Measurements from ENCODE around the gene DPP3. TPM values are rescaled to one million over a fixed set of nuclear protein-coding genes. Genes with fewer than 3 reads are reported as not detected.
"Not testable (repeated sequence)": the region's sequence is repeated elsewhere in the genome, so short reads cannot be mapped to it uniquely, and the experiment has no call there.

The DPP3 gene
- total RNA-seq, 4 donors from 2014 or later, result 17.8 to 33.3 (median 20.2) TPM

GRCh38 chr11:66531841-66532240, 51.6 kb downstream of the DPP3 start:
- no peaks in the 10 kb centered on the region for H3K27me3 ChIP-seq
- no peak for DNase-seq (ENCODE audit: extremely low spot score)
- H3K27ac ChIP-seq (replicated peaks in 1 of 4), result no peak overlapping the region
- no peaks in the 10 kb centered on the region for H3K4me1 ChIP-seq
- peaks cover 9 to 97% (median 63%) of the 10 kb centered on the region in 4 donors for H3K36me3 ChIP-seq
- H3K4me3 ChIP-seq, result no peak overlapping the region
- intact Hi-C loops (cut with DNase I), result no loop called here
- no peaks in the 10 kb centered on the region for H3K9me3 ChIP-seq
- TF ChIP-seq EP300 (IDR thresholded peaks at IDR 0.05) (no peak), POLR2AphosphoS5 (IDR thresholded peaks at IDR 0.05) (no peak), CTCF (IDR thresholded peaks at IDR 0.05) (no peak), POLR2A (IDR thresholded peaks at IDR 0.05; ENCODE audit: low read depth) (no peak)
- WGBS, result 88% methylated on average over 11 of the region's 11 CpGs

- H3K36me3 ChIP-seq, result peaks cover 9 to 96% (median 62%) of the 10 kb centered on the region in 4 donors
Measured at GRCh38 chr11:66532784-66533183, 52.5 kb downstream of the DPP3 start.

GRCh38 chr11:66539170-66539869, 59.1 kb downstream of the DPP3 start:
- Histone ChIP-seq H3K27ac (replicated peaks in 1 of 4) (no peak overlapping the region), H3K27me3 (no peaks in the 10 kb centered on the region), H3K9me3 (no peaks in the 10 kb centered on the region), H3K4me3 (no peak overlapping the region), H3K36me3 (peaks cover 0 to 87% (median 66%) of the 10 kb centered on the region in 4 donors), H3K4me1 (peaks cover 7 to 18% (median 13%) of the 10 kb centered on the region in 4 donors)
- WGBS, result 81% methylated on average over 12 of the region's 16 CpGs
- TF ChIP-seq EP300 (IDR thresholded peaks at IDR 0.05) (no peak), CTCF (IDR thresholded peaks at IDR 0.05) (no peak), POLR2A (IDR thresholded peaks at IDR 0.05; ENCODE audit: low read depth) (no peak), POLR2AphosphoS5 (IDR thresholded peaks at IDR 0.05) (no peak)
- intact Hi-C loops (cut with DNase I), result no loop called here
- DNase-seq (ENCODE audit: extremely low spot score), result no peak

More at GRCh38 chr11:66532784-66533183, 52.5 kb downstream of the DPP3 start:
- Histone ChIP-seq H3K27me3 (no peaks in the 10 kb centered on the region), H3K4me3 (no peak overlapping the region), H3K9me3 (no peaks in the 10 kb centered on the region), H3K4me1 (no peaks in the 10 kb centered on the region), H3K27ac (replicated peaks in 1 of 4) (no peak overlapping the region)
- DNase-seq (ENCODE audit: extremely low spot score), result no peak
- intact Hi-C loops (cut with DNase I), result no loop called here
- 84% methylated on average over 6 of the region's 6 CpGs for WGBS
- TF ChIP-seq POLR2AphosphoS5 (IDR thresholded peaks at IDR 0.05) (no peak), POLR2A (IDR thresholded peaks at IDR 0.05; ENCODE audit: low read depth) (no peak), EP300 (IDR thresholded peaks at IDR 0.05) (no peak), CTCF (IDR thresholded peaks at IDR 0.05) (no peak)

- 97% methylated on average over 8 of the region's 10 CpGs for WGBS
- H3K9me3 ChIP-seq, result no peaks in the 10 kb centered on the region
- no peak for TF ChIP-seq EP300 (IDR thresholded peaks at IDR 0.05)
- TF ChIP-seq POLR2A (IDR thresholded peaks at IDR 0.05; ENCODE audit: low read depth), result no peak
- no peak for TF ChIP-seq CTCF (IDR thresholded peaks at IDR 0.05)
- no peak for TF ChIP-seq POLR2AphosphoS5 (IDR thresholded peaks at IDR 0.05)
- no peaks in the 10 kb centered on the region for H3K27me3 ChIP-seq
- H3K4me3 ChIP-seq, result no peak overlapping the region
- H3K4me1 ChIP-seq, result peaks cover 13 to 23% (median 18%) of the 10 kb centered on the region in 4 donors
- intact Hi-C loops (cut with DNase I), result no loop called here
- H3K36me3 ChIP-seq, result peaks cover 0 to 82% (median 65%) of the 10 kb centered on the region in 4 donors
- DNase-seq (ENCODE audit: extremely low spot score), result no peak
- no peak overlapping the region for H3K27ac ChIP-seq (replicated peaks in 1 of 4)
Measured at GRCh38 chr11:66539870-66540213, 59.6 kb downstream of the DPP3 start.

GRCh38 chr11:66540598-66540997, 60.4 kb downstream of the DPP3 start:
- H3K4me3 ChIP-seq; H3K9me3 ChIP-seq; intact Hi-C loops (cut with DNase I); H3K27me3 ChIP-seq; H3K27ac ChIP-seq (replicated peaks in 1 of 4); DNase-seq (ENCODE audit: extremely low spot score): not testable (repeated sequence)
- Histone ChIP-seq H3K36me3 (peaks cover 0 to 74% (median 59%) of the 10 kb centered on the region in 4 donors), H3K4me1 (peaks cover 20 to 29% (median 25%) of the 10 kb centered on the region in 4 donors)
- WGBS, result 83% methylated on average over 8 of the region's 8 CpGs

Data from esophagus muscularis mucosa (tissue), 4 donors.